GM19025 (cell line): ENCODE data around the gene PRDM2.
"Not testable (repeated sequence)": the region's sequence is repeated elsewhere in the genome, so short reads cannot be mapped to it uniquely, and the experiment has no call there.

Experiments used
- ATAC-seq: cut with Tn5 transposase; IDR thresholded peaks from one replicate; pipeline ENCODE4 v1.9.1; 2021; ENCODE audit warnings: mild to moderate bottlenecking, low read depth, moderate library complexity; ENCODE audit not compliant: unreplicated experiment

PRDM2 gene, protein sequence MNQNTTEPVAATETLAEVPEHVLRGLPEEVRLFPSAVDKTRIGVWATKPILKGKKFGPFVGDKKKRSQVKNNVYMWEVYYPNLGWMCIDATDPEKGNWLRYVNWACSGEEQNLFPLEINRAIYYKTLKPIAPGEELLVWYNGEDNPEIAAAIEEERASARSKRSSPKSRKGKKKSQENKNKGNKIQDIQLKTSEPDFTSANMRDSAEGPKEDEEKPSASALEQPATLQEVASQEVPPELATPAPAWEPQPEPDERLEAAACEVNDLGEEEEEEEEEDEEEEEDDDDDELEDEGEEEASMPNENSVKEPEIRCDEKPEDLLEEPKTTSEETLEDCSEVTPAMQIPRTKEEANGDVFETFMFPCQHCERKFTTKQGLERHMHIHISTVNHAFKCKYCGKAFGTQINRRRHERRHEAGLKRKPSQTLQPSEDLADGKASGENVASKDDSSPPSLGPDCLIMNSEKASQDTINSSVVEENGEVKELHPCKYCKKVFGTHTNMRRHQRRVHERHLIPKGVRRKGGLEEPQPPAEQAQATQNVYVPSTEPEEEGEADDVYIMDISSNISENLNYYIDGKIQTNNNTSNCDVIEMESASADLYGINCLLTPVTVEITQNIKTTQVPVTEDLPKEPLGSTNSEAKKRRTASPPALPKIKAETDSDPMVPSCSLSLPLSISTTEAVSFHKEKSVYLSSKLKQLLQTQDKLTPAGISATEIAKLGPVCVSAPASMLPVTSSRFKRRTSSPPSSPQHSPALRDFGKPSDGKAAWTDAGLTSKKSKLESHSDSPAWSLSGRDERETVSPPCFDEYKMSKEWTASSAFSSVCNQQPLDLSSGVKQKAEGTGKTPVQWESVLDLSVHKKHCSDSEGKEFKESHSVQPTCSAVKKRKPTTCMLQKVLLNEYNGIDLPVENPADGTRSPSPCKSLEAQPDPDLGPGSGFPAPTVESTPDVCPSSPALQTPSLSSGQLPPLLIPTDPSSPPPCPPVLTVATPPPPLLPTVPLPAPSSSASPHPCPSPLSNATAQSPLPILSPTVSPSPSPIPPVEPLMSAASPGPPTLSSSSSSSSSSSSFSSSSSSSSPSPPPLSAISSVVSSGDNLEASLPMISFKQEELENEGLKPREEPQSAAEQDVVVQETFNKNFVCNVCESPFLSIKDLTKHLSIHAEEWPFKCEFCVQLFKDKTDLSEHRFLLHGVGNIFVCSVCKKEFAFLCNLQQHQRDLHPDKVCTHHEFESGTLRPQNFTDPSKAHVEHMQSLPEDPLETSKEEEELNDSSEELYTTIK (N-terminal part only)

DNA sequence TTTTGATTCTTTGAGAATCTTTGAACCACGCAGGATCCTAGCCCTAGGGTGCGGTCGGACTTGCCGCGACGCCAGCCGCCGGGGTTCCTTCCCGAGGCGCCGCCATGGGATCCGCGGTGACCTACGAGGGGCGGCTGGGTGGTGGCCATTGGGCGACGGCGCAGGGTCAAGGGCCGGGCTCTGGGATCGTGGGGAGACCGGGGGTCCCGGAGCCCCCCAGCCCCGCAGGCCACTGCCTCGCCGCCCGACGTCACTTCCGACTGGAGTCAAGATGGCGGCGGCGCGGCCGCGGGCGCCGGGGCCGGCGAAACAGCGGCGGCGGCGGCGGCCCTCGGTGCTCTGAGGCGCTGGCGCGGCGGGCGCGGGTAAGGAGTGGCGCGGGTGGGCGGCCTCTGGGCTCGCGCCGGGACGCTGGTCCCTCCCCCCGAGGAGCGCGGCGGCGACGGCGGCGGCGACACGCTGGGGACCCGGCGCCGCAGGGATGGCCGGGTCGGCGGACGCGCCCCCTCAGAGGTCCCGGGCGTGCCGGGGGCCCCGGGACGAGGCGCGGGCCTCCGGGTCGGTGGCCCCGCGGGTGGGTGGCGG is at the start of gene PRDM2:
Gene PRDM2, plus strand, starts transcription at position 253 of the 585 bp plus-strand sequence. CDS start 15,418 bp downstream, outside the sequence.
- peak; percentile 33 for ATAC-seq

DNA sequence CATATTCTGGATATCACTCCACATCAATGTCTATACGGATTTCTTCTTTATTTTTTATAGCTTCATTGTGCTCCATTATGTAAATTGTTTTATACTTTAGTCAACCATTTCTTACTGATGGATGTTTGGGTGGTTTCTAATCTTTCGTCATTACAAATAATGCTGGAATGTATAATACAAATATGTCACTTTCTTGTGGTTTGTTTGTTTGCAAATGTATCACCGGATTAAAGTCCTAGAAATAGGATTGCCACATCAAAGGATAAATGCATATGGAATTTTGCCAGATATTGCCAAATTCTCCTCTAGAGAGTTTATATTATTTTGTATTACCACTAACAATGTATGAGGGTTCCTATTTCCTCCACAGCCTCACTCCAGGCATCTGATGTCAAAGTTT is 48.7 kb upstream of the PRDM2 start:
- ATAC-seq, result no peak

DNA sequence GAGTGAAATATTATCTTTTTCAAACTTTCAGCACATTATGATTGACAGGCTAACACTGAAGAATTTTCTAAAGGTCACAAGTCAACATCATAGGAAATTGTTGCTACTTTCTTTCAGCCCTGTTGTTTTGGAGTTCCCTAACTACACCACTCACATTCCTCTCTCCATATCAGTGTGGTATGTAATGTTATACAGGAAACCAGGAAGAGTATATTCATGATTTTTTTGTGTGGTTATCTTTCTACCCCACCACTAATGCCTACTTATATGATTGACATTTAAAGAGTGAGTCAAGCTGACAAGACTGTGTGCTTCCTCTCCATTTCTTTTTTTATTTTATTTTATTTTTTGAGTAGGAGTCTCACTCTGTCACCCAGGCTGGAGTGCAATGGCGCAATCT is 47.8 kb upstream of the PRDM2 start:
- ATAC-seq, result no peak

DNA sequence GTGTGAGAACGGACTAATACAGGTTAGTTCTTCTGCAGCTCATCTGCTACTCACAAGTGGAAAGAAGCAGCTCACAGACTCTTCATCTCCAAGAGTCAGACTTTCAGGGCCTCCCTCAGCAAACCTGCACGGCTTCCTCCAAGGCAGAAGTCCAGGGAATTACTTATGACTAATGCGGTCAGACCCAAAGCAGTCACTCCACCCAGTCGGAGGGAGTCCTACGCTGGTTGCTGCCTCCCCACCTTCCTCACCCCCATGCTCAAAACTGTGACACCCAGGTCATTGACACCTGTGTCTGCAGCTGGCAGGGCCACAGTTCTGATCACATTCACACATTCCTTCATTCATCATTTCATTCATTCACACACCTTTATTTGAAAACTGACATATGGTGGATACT is 38.4 kb upstream of the PRDM2 start:
- no peak for ATAC-seq

DNA sequence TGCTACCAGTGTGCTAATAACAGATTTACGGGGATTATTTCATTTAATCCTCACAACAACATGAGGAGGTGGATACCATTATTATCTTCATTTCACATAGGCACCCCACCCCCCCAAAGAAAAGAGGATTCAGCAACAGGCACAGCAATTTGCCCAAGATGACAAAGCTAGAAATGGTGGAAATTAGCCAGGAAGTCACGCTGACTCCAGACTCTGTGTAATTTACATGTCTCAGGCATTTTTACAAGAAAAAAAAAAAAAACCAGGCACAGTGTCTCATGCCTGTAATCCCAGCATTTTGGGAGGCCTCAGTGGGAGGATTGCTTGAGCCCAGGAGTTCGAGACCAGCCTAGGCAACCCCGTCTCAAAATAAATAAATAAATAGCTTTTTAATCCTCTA is 37.5 kb upstream of the PRDM2 start:
- ATAC-seq, result no peak

DNA sequence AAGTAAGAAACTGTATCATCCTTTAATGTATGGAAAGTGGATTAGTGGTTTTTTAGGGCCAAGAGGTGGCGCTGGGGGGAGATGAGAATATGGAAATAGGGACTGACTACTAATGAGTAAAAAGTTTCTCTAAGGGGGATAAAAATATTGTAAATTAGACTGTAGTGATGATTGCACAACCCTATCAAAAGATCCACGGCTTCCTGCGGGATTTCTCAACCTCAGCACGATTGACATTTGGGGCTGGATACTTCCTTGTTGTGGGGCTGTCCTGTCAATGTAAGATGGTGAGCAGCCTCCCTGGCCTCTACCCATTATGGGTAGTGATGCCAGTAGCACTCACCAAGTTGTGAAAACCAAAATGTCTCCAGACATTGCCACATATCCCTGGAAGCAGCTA is 36.0 kb upstream of the PRDM2 start:
- no peak for ATAC-seq

DNA sequence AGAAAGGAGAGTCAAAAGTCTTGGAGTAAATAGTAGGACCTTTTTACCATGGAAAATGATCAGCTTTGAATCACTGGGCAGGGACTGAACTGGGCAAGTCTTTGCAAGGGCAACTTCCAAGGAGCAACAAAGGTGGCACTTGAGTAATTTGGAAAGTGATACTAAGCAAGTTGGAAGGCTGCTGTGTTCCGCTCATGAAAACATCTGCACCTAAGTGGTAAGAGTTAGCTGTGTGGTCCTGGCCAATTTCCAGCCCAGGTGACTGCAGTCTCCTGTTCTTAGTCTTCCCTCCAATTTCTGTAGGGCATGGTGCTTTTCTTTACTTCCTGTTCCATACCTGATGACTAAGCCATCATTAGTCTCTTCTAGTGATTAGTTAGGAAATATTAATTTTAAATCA is 35.5 kb upstream of the PRDM2 start:
- ATAC-seq, result no peak

DNA sequence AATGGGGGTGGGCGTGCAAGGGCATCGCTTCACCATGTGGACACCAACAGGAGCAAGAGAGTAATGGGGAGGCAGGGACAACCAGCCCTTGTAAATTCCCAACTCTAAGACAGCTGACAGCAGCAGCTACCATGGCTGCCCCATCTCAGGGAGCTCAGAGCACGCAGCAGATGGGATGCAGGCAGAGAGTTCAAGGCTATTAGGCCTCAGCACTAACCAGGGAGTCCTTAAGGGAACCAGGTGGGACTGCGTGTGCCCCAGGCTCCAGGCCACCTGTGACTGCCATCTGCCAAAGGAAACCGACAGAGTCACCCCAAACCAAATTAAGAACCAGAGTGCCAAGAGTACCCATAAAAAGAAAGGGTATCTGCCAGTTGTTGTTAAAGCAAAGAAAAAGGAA is 33.7 kb upstream of the PRDM2 start:
- no peak for ATAC-seq

DNA sequence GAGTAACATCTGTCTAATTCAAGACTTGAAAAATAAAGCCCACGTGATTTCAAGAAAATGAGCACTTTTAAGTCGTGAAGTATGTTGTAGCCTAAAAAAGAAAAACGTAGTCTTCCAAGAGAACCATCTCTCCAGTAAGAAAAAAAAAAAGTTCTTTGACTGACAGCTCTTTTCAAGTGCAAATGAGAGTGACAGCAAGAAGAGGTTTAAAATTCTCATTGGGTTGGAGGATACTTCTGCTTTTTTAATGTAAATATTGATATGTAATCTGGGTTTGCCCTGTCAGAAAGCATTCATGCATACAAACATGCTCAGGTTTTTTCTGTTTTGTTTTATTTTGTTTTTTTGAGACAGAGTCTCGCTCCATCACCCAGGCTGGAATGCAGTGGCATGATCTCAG is 32.3 kb upstream of the PRDM2 start:
- ATAC-seq, result no peak

DNA sequence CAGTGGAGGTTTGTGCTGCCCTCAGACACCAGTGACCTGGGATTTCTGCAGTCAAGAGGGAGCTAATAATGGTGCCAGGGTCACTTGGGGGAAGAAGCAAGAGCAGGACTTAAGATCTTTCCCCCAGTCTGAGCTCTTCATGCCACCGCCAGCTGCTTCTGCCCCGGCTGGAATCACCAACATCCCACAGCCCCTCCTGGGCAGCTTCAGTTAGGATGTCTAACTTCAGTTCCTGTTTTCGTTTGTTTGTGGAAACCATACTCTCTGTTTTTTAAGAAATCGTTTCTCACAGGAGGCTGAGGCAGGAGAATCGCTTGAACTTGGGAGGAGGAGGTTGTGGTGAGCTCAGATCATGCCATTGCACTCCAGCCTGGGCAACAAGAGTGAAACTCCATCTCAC is 25.6 kb upstream of the PRDM2 start:
- ATAC-seq, result no peak

DNA sequence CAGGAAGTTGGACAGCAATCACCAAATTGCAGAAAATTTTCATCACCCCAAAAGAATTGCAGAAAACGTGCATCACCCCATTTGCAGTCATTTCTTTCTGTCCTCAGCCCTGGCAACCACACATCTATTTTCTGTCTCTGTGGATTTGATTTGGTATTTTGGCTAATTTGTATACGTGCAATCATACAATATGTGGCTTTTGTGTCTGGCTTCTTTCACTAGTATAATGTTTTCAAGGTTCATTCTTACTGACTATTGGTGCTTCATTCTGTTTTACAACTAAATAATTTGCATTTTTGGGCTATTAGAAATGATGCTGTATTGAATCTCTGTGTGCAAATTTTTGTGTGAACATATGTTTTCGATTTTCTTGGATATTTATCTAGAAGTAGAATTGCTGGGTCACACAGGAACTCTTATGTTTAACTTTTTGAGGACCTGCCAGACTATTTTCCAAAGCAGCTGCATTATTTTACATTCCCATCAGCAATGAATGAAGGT is 24.8 kb upstream of the PRDM2 start:
- ATAC-seq, result no peak

DNA sequence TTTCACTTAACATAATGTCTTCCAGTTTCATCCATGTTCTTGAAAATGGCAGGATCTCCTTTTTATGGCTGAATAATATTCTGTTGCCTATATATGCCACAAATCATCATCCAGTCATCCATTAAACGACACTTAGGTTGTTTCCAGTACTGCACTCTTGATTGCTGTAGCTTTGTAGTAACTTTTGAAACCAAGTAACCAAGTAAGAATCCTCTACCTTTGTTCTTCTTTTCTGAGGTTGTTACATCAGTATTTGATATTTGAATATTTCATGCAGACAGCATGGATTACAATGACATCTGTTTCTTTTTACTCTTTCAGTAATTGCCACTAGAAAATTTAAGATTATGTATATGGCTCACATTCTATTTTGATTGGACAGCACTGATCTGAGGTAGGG is 22.1 kb upstream of the PRDM2 start:
- no peak for ATAC-seq

DNA sequence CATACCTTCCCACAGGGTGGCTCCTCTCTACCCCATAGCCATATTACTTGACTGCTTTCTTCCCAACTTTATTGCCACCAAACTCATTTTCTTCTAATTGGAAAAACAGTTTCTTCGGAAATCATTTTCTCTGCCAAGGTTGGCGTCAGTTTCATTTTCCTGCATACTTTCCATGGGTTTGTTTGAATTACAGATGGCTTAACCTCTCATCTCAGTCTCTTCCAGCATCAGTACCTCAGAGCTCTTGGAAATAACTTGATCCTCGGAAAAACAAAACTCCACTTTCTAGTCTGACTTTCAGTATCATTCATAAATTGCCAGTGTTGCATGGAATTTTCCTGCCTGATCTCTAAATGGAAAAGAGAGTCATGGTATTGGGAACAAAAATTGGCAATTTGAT is 20.3 kb upstream of the PRDM2 start:
- no peak for ATAC-seq

DNA sequence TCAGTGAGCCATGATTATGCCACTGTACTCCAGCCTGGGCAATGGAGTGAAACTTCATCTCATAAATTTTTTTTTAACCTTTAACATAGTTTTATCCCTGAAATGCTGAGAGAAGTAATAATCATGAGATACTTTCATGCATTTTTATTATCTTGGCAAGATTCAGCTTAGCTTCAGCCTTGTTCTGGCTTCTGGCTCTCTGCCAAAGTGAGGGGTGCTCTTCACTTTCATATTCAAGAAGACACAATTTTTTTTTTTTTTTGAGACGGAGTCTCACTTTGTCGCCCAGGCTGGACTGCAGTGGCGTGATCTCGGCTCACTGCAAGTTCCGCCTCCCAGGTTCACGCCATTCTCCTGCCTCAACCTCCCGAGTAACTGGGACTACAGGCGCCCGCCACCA is 19.4 kb upstream of the PRDM2 start:
- not testable (repeated sequence) for ATAC-seq

DNA sequence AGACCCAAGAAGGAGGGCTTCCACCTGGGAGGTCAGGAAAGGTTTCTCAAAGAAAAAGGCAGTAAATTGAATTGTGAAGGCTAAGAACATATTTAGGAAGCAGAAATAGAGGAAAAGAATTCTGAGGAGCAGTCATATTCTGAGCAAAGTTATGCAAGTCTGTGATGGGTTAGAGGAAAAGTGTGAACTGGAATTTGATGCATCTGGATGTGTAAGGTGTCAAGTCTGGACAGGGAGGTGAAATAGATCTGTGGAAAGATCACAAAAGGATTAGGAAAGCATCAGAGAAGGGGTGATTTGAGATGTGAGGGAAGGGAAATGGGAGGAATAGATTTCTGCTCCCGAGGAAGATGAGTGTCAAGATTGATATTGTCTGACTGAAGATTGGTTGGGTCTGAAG is 18.1 kb upstream of the PRDM2 start:
- ATAC-seq, result no peak

DNA sequence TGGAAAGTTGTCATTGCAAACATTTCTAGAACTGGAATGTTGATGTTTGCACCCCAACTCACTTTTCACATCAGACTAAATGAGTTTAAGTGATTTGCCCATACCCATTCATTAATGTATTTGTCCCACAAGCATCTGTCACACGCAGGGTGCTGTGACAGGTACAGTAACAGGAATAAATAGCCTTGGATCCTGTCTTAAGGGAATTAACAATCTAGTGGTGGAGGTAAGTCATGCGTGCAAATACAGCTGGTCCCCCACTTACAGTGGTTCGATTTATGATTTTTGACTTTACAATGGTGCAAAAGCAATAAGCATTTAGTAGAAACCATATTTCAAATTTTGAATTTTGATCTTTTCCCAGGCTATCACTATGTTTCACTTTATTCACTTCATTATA is 17.5 kb upstream of the PRDM2 start:
- ATAC-seq, result no peak

DNA sequence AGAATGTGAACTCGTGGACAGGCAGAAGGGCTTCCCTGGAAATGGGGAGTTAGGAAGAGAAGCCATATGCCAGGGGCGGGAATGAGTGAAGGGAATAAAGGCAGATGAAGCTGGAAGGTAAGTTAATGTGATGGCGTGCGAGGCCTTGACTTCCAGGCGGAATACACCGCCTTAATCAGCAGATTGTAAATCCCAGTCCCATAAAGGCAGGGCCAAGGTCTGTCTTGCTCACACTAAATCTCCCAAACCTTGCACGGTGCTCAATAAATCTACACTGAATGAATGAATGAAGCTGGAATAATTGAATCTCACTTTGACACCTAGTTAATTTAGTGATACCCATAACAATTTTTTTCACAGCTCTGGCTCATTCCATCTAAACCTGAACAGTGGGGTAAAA is 16.8 kb upstream of the PRDM2 start:
- ATAC-seq, result no peak

DNA sequence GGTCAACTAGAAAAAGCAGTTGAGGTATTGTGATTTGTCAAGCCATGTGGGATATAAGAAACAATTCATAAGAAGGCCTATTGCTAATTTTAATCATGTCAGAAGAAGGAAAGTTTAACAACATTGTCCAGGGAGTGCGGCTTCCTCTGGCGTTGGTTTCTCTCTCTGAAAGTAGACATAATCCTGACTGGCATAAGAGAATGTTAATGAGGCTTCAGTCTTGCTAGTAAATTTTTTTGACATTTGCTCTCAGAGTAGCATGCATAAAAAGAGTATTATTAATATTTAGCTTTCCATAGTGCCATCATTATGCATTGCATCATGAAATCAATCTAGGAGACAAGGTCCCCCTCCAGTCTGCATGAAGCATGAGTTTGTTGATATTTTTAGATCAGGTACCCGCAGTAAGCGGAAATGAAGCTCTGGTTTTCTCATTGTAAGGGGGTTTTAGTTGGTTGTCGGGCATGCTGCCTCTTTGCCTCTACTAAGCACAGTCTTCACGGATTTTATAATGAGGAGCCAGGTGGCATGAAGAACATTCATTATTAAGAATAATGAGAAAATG is 12.8 kb upstream of the PRDM2 start:
- no peak for ATAC-seq

DNA sequence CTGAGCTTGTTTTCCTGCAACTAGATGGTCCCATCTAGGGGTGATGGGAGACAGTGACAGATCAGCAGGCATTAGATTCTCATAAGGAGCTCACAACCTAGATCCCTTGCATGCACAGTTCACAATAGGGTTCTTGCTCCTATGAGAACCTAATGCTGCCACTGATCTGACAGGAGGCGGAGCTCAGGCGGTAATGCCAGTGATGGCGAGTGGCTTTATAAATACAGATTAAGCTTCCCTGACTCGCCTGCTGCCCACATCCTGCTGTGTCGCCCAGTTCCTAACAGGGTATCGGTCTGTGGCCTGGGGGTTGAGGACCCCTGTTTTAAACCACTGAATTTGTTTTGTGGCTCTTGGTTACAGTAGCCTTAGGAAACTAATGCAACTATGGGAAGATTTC is 6.9 kb upstream of the PRDM2 start:
- not testable (repeated sequence) for ATAC-seq
